ENCODE measurements around the gene ADAM30.
A peak's percentile ranks its signal among the peaks of the same experiment; 100 is the strongest.
"Not testable (repeated sequence)": the region's sequence is repeated elsewhere in the genome, so short reads cannot be mapped to it uniquely, and the experiment has no call there.

ADAM30 gene

DNA sequence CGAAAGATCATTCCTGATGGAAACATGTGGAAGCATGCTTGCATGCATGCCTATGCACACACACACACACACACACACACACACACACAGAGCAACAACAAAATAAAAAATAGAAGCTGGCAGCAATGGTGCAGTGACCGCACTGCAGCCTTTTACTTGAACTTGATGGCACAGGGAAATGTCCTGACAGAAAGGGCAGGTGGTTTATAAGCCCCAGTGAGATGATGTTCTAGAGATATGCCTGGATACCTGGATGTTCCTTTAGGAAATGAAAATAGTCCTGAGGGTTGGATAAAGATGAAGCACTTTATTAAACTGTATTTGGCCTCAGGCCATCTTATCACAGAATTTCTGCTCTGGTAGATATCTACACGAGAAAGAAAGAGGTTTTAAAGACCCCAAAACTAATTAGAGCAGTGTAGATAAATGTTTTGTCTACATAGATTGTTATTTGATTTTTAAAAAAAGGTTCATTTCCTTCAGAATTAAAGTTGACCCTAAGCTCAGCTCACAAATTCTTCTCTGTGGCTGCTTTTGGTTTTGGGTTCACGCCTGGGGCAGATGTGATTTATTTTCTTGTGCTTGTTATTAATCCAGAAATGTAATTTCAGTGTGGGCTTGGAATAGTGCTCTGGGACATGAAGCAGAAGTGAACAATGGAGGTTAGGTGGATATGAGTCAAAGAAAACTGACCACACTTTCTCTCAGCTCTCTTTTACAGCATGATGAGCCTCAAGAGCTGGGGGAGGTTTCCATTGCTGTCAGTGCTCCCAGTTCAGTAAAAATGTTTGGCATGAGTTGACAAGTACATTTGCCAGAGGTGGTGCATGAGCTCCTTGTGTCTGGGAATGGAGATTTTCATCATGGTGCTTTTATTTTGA is 22.9 kb downstream of the ADAM30 start:
- no peak for DNase-seq

DNA sequence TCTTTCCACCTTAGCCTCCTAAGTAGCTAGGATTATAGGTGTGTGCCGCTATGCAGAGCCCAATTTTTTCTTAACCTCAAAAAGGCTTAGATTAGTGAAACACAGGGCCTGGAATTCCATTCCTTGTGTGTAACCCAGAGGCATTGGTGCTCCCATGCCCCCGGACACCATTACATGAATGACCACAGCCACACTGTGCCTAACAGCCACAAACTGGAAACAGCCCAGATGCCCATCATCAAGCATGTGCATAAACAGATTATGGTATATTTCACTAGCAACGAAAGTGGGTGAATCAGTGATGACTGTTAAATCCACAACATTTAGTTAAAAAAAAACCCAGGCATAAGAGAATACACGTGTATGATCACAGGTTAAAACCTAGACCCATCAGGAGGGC is 24.4 kb downstream of the ADAM30 start:
- DNase-seq: no peak

DNA sequence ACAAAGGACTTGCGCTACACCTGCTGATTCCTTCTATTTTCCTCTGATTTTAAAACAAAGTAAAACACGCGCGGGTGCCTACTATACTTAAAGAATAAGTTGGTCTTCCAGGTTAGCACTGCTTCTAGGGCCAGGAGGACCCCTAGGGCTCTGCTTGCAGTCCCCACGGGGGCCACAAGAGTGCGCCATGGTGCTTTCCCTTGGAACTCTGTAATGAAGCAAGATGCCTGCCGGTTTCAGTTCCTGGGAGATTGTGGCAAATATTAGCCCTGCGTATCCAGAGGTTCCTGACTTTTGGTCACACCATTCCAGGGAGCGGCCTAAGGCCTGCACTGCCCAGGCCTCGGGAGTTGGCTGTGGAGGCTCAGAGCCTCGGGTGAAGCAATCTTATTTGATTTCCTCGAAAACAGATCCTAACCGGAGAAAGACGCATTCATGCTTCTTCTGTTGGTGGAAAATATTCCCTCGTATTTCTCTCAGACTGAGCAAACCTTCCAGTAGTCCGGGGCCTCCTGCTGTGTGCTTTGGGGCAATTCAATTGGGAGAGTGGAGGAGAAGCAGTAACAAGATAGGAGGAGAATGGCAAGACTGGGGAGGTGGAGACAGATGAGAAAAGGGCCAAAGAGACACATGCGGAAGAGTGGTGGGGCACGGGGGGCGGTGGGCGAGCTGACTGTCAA is 25.3 kb downstream of the ADAM30 start:
- DNase-seq: peak; percentile 60

DNA sequence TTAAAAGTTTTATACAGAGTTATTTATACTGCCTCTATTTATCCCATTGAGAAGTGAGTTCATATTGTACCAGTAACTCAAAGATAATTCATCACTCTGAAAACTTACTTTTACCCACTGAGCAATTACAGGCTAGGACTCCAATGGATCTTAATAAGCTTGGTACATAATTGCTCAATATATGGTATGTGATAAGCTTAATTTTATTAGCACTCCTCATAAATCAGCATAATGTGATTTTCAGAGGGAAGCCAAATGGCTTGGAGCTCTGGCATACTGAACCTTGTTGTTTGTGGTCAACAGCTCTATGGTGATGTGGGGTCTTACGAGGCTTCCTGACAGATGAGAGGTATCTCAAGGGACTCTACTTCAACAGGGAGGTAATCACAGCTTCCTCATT is 26.3 kb downstream of the ADAM30 start:
- DNase-seq: no peak

DNA sequence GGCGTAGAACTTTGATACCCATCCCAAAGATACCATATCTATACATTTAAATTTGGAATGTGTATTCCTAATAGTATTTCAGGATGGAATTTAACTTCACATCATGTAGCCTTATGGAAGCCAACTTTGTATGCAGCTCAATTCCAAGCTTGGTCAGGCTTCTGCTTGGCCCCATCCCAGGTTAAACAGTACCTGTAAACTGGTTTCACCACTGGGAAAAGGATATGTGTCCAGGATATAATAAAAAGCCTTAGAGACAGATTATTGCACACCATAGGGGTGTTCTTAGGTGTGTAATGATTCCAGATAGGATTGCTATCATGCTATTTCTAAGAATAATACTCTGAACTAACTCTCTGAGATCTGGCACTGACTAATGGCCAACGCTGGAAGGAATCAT is 28.1 kb downstream of the ADAM30 start:
- no peak for DNase-seq

DNA sequence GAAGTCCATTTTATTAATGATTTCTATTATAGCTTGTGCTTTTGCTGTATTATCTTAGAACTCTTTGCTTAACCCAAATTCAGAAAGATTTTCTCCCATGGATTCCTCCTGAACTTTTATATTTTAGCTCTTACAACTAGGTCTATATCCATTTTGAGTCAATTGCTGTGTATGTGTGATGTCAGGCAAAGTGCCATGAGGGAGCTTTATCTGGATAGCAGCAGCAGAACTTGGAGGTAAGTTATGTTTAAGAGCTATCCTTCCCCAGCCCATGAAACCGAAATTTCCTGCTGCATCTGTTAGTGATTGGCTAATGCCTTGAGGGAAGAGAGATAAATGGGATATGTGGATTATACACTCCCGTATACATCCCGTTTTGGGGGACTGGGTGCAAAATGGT is 29.9 kb downstream of the ADAM30 start:
- DNase-seq: no peak

DNA sequence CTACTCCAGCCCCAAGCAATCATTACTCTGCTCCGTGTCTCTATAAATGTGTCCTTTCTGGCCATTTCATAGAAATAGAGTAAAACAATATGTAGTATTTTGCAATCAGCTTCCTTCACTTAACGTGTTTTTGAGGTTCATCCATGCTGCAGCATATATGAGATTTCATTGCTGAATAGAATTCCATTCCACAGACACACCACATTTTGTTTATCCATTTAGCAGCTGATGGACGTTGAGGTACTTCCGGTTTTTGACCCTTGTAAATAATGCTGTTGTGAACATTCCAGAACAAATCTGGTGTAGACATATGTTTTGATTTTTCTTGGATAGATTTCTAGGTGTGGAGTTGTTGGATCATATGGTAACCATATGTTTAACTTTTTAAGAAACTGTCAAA is 30.7 kb downstream of the ADAM30 start:
- no peak for DNase-seq

DNA sequence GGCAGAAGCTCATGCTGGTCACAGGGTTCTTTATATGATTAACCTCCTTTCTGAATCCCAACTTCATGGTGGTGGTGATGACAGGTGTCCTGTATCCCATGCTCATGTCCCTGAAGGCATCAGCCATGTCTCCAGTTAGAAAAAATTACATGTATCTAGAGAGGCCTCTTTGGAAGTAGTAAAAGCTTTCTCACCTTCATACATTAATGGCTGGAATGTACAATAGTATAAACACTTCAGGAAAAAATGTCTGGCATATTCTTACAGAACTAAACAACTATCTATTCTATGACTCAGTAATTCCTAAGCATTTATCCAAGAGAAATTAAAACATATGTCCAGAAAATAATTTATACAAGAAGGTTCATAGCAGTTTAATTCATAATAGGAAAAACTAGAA is 34.0 kb downstream of the ADAM30 start:
- DNase-seq: no peak

DNA sequence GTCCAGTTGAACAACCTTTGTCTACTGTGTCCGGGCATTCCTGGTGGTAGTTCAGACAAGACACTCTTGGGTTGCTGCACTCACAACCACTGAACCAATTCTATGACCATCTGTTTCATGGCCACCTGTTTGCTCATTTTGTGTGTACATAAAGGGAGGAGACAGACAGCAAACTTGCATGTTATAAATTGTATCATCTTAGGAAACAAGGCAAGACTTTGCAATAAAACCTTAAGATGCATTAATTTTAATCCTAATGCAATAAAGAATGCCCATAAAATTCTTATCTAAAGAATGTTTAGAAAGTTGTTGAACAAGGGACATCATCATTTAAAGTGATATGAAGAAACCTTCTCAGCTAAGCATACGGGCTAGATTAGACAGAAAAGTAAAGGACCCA is 34.8 kb downstream of the ADAM30 start:
- DNase-seq: no peak

DNA sequence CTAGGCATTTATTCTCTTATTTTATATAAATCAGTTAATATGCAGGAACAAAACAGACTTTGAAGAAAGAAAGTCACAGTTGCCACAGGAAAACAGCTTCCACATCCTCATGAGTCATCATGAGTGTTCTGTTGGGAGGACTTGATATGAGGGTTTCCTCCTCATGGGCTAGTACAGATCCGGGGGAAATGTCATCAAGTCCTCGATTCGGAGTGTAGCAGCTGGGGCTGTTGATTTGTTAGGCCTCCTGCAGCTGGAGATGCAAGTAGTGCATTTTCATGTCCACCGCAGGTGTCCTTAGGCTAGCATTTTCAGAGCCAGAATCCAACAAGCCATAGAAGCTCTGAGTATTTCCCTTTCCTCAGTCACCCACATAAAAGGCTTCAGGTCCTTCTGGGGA is 36.7 kb downstream of the ADAM30 start:
- peak; percentile 68 for DNase-seq

DNA sequence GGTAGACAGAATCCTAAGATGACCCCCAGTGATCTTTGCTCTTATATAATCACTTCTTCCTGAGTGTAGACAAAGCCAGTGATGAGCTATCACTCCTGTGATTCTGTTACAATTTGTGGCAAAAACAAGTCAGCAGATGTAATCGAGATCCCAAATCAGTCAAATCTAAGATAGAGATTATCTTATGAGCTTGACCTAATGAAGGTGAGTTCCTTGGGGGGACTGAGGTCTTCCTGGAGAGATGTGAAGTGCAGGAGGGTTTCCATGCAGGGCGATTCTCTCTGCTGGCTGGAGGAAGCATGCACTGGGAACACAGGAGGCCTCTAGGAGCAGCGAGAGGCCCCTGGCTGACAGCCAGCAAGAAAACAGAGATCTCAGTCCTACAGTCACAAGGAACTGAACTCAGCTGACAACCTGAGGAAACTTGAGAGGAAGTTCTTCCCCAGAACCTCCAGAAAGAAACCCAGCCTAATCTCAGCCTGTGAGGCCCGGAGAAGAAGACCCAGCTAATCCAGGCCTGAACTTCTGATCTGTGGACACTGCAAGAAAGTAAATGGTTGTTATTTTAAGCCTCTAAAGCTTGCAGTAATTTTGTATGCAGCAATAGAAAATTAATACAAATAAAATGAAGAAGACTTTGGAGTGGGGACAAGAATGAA is 37.6 kb downstream of the ADAM30 start:
- DNase-seq: not testable (repeated sequence)

DNA sequence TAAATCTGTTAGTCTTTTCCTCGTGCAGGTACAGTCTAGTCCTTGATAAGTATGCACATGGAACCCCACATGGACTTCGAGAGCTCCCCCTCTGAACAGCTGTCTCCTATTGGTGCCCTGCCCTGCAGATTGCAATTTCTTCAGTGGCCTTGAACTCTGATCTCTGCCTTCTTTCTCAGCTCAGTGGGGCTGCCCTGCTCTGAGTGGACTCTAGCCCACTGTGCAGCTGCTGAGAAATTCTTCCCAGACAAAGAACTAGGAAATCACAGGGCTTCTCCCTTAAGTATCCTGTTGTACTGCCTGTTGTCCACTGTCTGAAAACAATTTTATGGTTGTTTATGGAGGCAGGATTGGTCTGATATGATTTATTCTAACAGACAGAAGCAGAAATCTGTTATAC is 38.2 kb downstream of the ADAM30 start:
- no peak for DNase-seq

DNA sequence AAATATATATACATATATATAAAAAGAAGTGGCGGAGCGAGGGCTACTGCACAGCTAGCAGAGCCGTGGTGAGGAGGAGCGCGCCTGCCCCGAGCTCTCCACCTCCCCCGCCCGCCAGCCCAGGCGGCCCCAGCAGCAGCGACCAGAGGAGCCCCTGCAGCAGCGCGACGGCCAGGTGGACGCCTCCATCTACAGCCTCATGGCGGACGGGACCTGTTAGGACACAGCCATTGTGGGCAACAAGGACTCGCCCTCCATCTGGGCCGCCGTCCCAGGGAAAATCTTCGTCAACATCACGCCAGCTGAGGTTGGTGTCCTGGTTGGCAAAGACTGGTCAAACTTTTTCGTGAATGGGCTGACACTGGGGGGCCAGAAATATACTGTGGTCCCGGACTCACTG is 43.2 kb downstream of the ADAM30 start:
- DNase-seq: no peak

DNA sequence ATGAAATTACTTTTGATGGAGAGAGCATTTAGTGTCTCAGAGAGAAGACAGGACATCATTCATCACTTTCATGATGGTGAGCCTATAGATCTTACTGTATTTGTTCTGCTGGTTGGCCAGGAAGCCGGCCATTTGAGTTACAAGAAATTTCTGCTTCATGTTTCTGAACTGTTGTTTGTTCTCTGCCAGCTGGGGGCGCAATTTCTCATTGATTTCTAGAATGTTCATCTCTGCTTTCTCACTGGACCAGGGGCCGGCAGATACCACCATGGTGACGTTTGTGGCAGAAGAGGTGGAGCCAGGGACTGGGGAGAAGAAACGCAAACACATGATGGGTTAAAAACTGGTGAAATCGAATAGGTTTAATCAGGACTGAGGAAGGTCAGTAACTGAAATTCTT is 52.1 kb downstream of the ADAM30 start:
- DNase-seq: not testable (repeated sequence)

Measured in DMS53 (cell line).